Thoracic aorta endothelial cell (primary cell): ENCODE data around the gene XRCC3. TPM values are rescaled to one million over a fixed set of nuclear protein-coding genes. Genes with fewer than 3 reads are reported as not detected.

ENCODE experiments used
- small RNA-seq: library from RNA; depleted of rRNA; stranded (forward); fragments of <200 nt; gene quantifications from one replicate; pipeline ENCODE3, GENCODE V24; 2012
- total RNA-seq: library from RNA; depleted of rRNA; stranded (reverse); fragments of >200 nt; gene quantifications from 2 replicates; pipeline ENCODE4 v1.2.3, GENCODE V29; 2012

The XRCC3 gene
- total RNA-seq, result 22.5 and 27.0 TPM in 2 replicates

GRCh38 chr14:103715052-103716000, at the start of gene XRCC3, which contains the start of gene ZFYVE21:
Gene XRCC3 (minus strand): TSS chr14:103715451. CDS start chr14:103711087, 4,364 bp downstream.
Gene ZFYVE21 (plus strand): TSS chr14:103715810. CDS start chr14:103715842, 32 bp downstream.

Small RNA genes within 50 kb of the gene (small RNA-seq; reads per million reads assigned to genes)
- gene RF00019, result not detected

Other genes with a start within 250 kb of the XRCC3 start
- 1.6 and 1.9 TPM in 2 replicates for gene CKB, start 192.6 kb downstream of the XRCC3 start, total RNA-seq
- 5.3 and 6.7 TPM in 2 replicates for gene TRMT61A, start 186.3 kb downstream of the XRCC3 start, total RNA-seq
- 48.4 and 48.9 TPM in 2 replicates for gene BAG5, start 152.8 kb downstream of the XRCC3 start, total RNA-seq
- 33.9 and 39.0 TPM in 2 replicates for gene COA8, start 152.5 kb downstream of the XRCC3 start, total RNA-seq
- 272 and 299 TPM in 2 replicates for gene KLC1, start 86.2 kb downstream of the XRCC3 start, total RNA-seq
- 51.0 and 54.8 TPM in 2 replicates for gene ZFYVE21, start 359 bp upstream of the XRCC3 start, total RNA-seq
- 16.5 and 28.4 TPM in 2 replicates for gene PPP1R13B, start 132.1 kb upstream of the XRCC3 start, total RNA-seq
- 1.1 and 1.3 TPM in 2 replicates for gene TDRD9, start 213.0 kb upstream of the XRCC3 start, total RNA-seq
- gene RD3L, start 227.1 kb upstream of the XRCC3 start, total RNA-seq, result not detected in 2 replicates